Measurements from ENCODE around the gene TIAM2. TPM values are rescaled to one million over a fixed set of nuclear protein-coding genes. Genes with fewer than 3 reads are reported as not detected.

Gene TIAM2
- total RNA-seq, 1 donor from 2014 or later: 18.1 TPM

DNA sequence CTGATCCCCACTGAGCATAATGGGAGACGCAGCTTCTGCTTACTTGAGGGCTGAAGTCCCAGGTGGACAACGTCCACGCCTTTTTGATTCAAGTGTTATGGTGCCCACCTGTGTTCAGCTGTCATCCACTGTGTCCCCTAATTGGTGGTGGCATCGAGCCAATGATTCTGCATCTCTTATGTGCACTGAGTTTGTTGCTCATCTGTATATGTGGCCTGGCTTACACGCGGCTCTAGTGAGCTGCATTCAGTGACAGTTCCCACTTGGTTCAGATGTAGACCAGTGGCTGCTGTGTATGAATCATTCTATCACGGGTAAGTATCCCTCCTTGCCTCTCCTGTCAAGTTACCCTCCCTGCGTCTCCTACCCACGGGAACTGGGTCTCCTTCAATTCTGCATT, 137.5 kb downstream of the TIAM2 start:
- Mint-ChIP-seq H3K4me1 (no peaks in the 10 kb centered on the region), H3K27me3 (ENCODE audit: low read depth) (no peaks in the 10 kb centered on the region), H3K36me3 (peaks cover 3% of the 10 kb centered on the region), H3K27ac (no peak overlapping the region), H3K9me3 (no peaks in the 10 kb centered on the region), H3K4me3 (no peak overlapping the region)
- TF ChIP-seq, protein P1, sequence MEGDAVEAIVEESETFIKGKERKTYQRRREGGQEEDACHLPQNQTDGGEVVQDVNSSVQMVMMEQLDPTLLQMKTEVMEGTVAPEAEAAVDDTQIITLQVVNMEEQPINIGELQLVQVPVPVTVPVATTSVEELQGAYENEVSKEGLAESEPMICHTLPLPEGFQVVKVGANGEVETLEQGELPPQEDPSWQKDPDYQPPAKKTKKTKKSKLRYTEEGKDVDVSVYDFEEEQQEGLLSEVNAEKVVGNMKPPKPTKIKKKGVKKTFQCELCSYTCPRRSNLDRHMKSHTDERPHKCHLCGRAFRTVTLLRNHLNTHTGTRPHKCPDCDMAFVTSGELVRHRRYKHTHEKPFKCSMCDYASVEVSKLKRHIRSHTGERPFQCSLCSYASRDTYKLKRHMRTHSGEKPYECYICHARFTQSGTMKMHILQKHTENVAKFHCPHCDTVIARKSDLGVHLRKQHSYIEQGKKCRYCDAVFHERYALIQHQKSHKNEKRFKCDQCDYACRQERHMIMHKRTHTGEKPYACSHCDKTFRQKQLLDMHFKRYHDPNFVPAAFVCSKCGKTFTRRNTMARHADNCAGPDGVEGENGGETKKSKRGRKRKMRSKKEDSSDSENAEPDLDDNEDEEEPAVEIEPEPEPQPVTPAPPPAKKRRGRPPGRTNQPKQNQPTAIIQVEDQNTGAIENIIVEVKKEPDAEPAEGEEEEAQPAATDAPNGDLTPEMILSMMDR (IDR thresholded peaks at IDR 0.05; ENCODE audit: unreplicated experiment): no peak
- DNase-seq (ENCODE audit: low spot score in 2 of 2, unreplicated experiment in 2 of 2): no peak

DNA sequence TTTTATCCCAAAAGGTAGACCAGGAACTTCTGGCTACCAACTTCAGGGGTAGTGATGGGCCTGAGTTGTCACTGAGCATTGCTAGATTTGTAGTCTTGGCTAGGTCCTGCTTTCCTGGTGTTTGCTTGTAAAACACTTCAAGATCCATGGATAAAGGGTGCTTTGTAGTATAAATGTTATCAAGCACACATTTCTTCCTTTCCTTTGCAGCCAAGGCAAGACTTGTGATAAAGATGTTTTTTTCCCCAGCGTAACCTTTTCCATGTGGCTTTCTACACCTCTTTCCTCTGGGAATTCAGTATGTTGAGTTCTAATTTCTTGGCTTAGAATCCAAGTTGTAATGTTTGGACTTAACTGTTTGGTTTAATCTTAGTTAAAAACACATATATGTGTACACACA, 145.9 kb downstream of the TIAM2 start:
- H3K4me3 Mint-ChIP-seq: no peak overlapping the region
- DNase-seq (ENCODE audit: low spot score in 2 of 2, unreplicated experiment in 2 of 2): no peak
- H3K36me3 Mint-ChIP-seq: no peaks in the 10 kb centered on the region
- H3K27me3 Mint-ChIP-seq (ENCODE audit: low read depth): no peaks in the 10 kb centered on the region
- TF ChIP-seq, protein P1 (IDR thresholded peaks at IDR 0.05; ENCODE audit: unreplicated experiment): no peak
- H3K9me3 Mint-ChIP-seq: no peaks in the 10 kb centered on the region
- H3K27ac Mint-ChIP-seq: peak overlapping the region; percentile 22
- H3K4me1 Mint-ChIP-seq: peaks cover 23% of the 10 kb centered on the region

DNA sequence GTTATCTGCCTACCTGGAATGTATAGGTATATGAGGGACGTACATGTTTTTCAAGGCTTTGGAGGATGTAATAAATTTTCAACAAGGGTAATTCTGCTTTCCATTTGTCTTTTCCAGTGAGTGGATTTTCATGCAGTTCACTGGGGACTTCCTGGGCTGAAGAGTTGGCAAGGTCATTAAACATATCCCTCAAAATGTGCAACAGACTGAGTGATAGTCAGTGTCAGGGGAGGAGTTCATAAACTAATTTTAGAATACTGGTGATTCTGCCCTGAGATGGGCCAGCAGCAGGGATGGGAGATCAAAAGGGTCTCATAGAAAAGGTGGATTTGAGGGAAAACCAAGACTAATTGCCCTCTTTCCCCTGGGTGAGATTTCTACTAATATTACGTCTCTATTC, 146.4 kb downstream of the TIAM2 start:
- Mint-ChIP-seq H3K36me3 (no peaks in the 10 kb centered on the region), H3K4me1 (peaks cover 23% of the 10 kb centered on the region), H3K4me3 (no peak overlapping the region), H3K27me3 (ENCODE audit: low read depth) (no peaks in the 10 kb centered on the region), H3K9me3 (no peaks in the 10 kb centered on the region), H3K27ac (no peak overlapping the region)
- no peak for DNase-seq (ENCODE audit: low spot score in 2 of 2, unreplicated experiment in 2 of 2)
- TF ChIP-seq, protein P1 (IDR thresholded peaks at IDR 0.05; ENCODE audit: unreplicated experiment): no peak

DNA sequence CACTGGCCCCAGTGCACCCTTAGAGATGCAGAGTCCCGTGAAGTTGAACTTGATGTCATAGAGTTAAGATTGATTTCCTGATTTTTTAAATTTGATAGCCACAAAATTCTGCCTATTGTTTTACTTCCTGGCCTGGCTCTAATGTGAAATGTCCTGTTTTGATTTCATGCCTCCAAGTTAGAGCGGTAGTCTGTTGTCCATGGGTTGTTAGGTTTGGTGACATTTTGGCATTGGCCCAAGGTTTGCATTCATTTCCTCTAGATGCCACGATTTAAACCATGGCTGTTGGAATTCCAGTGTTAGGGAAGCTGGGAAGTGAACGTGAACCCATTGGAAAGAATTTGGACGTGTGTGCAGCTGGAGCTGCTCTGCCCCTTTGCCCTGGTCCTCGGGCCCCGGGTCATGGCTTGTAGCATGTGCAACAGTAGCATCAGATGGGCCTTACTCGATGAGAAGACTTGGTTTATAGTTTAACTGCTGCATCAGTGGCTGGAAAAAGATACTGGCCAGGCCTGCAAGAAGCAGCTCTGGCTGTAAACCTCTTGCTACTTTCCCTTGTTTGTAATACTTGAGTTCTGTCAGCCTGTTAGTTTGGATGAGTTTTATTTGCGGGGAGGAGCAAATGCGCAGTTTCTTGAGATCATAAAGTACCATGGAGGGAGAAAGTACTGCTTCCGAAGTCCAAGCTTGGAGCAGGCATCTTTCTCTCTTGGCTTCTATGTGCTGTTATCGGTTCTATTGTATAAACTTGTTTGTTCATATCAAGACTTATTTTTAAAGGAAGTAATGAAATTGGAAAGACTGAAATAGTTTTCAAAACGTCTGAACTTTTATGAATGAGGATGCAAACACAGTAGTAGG, 147.3 kb downstream of the TIAM2 start:
- no peaks in the 10 kb centered on the region for H3K9me3 Mint-ChIP-seq
- H3K27ac Mint-ChIP-seq: peak overlapping the region; percentile 22
- H3K4me3 Mint-ChIP-seq: no peak overlapping the region
- no peaks in the 10 kb centered on the region for H3K27me3 Mint-ChIP-seq (ENCODE audit: low read depth)
- H3K36me3 Mint-ChIP-seq: no peaks in the 10 kb centered on the region
- no peak for DNase-seq (ENCODE audit: low spot score in 2 of 2, unreplicated experiment in 2 of 2)
- TF ChIP-seq, protein P1 (IDR thresholded peaks at IDR 0.05; ENCODE audit: unreplicated experiment): no peak
- H3K4me1 Mint-ChIP-seq: peaks cover 23% of the 10 kb centered on the region

DNA sequence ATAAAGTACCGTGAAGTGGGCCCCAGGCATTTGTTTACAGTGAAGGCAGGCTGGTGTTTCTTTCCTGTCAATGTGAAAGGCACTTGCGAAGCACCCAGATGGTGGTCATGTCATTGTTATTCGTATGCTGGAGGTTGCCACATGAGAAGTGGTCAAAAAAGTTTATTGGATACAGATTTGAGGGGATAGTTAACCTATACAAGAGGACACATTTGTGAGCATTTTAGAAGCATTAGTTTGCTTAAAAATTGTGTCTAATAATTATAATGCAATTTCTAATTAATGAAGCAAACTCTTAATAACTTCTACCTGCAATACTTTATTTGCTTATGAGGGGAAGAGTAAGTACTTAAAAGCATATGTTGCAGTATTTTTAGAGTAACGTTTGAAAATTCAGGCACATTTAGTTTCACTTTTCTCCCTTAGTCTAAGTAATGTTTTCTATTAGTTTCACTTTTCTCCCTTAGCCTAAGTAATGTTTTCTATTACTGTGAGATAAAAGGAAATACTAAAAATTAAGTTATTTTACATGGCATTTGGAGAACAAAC, 148.0 kb downstream of the TIAM2 start:
- no peaks in the 10 kb centered on the region for H3K9me3 Mint-ChIP-seq
- no peak overlapping the region for H3K27ac Mint-ChIP-seq
- H3K27me3 Mint-ChIP-seq (ENCODE audit: low read depth): no peaks in the 10 kb centered on the region
- H3K36me3 Mint-ChIP-seq: no peaks in the 10 kb centered on the region
- TF ChIP-seq, protein P1 (IDR thresholded peaks at IDR 0.05; ENCODE audit: unreplicated experiment): no peak
- no peak for DNase-seq (ENCODE audit: low spot score in 2 of 2, unreplicated experiment in 2 of 2)
- H3K4me1 Mint-ChIP-seq: peaks cover 23% of the 10 kb centered on the region
- H3K4me3 Mint-ChIP-seq: no peak overlapping the region

All from mesothelial cell of epicardium (in vitro differentiated cells).